DMS79 treated with DMSO at 0.1 percent for 48 hours (cell line): ENCODE measurements around the gene OGFOD3.
A peak's percentile ranks its signal among the peaks of the same experiment; 100 is the strongest.
"Not testable (repeated sequence)": the region's sequence is repeated elsewhere in the genome, so short reads cannot be mapped to it uniquely, and the experiment has no call there.

Source experiments
- DNase-seq: peaks from one replicate; lab custom pipeline; 2025; lab: John Stamatoyannopoulos, UW

The OGFOD3 gene

GRCh38 chr17:82373072-82373452 lies 45.3 kb downstream of the OGFOD3 start:
- not testable (repeated sequence) for DNase-seq

- peak; percentile 13 for DNase-seq
These were observed 45.9 kb downstream of the OGFOD3 start for GRCh38 chr17:82372249-82373071.

DNA sequence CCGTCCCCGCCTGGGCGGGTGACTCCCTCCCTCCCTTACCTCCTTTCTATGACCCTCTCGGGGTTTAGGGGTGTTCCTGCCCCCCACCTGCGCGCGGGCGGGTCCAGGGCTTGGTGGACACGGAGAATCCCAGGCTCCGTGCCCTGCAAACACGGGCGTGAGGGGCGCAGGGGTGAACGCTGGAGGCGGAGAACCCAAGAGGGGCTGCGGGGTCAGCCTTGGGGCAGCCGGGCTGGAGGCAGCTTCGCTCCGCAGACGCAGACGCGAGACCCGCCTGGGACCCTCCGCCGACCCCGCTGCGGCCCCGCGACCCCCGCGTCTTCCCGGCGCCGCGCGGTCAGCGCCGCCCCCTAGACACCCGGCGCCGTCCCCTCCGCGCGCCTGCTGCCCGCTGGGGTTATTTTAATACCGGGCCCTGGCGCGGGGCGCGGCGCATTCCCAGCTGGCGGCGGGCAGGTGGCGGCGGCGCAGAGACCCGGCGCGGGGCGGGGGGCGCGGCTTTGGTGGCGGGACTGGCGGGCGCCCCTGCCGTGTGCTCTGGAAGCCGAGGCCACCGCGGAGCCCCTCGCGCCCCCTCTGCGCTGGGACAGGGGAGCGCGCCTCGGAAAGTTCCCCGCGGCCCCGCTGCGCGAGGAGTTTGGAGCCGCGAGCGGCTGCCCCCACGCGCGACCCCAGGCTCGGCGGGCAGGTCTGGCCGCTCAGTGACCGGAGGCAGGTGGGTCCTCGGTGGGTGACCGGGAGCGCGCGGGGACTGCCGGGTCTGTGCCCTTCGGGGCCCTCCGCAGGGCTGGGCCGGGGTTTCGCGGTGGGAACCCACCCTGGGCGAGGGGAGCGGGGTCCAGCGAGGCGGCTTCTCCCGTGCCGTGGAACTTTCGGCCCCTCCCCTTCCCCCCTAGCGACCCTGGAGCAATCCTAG lies 46.8 kb downstream of the OGFOD3 start, which contains the start of gene UTS2R:
Gene UTS2R, plus strand, starts transcription at position 433 of the 916 bp plus-strand sequence. CDS start 2,560 bp downstream, outside the sequence.
- DNase-seq: no peak

DNA sequence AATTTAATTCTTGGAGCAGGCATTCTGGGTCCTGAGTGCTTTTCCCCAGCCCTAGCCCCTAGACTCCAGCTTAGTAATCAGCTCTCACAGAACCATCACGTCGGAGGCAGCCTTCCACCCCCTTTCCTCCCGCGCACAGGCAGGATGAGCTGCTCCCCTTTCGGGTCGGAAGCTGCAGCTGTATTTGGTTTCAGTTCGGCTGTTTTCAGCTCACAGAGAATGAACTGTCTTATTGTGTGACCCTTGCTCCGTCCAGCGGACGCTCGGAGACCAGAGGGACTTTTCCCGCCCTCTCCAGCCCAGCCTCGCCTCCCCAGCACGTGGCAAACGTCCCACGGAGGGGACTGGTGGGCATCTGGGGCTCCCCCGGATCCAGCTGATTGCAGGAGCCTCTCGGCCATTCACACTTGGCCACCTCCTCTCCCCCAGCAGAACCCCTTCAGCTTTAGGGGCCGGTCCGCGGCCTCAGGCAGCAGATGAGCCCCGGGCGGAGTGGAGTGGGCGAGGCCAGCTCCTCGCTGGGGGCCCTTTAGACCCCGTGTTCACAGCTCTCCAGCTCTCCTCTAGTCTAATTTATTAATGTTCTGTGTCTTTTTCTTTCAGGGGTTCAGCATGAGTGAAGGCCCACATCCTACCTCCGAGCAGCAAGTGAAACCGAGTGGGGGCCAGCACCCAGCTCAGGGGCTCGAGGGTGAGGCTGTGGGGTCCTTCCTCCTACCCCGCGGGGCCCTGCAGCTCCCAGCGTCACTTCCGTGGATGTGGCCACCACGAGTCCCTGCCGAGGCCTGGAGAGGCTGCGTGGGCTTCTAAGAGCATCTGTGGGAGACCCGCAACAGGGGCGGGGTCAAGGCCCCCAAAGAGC lies 47.7 kb downstream of the OGFOD3 start:
- DNase-seq: no peak

DNA sequence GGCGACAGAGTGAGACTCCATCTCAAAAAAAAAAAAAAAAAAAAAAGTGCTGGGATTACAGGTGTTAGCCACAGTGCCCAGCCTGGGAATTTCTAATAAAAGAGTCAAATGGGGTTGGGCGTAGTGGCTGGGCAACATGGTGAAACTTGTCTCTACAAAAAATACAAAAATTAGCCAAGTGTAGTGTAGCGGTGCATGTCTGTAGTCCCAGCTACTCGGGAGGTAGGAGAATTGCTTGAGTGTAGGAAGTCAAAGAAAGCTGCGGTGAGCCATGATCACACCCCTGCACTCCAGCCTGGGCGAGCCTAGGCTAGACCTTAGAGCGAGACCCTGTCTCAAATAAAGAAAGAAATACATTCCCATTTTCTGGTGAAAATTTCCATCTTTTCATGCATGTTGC lies 49.2 kb downstream of the OGFOD3 start:
- DNase-seq: no peak

DNA sequence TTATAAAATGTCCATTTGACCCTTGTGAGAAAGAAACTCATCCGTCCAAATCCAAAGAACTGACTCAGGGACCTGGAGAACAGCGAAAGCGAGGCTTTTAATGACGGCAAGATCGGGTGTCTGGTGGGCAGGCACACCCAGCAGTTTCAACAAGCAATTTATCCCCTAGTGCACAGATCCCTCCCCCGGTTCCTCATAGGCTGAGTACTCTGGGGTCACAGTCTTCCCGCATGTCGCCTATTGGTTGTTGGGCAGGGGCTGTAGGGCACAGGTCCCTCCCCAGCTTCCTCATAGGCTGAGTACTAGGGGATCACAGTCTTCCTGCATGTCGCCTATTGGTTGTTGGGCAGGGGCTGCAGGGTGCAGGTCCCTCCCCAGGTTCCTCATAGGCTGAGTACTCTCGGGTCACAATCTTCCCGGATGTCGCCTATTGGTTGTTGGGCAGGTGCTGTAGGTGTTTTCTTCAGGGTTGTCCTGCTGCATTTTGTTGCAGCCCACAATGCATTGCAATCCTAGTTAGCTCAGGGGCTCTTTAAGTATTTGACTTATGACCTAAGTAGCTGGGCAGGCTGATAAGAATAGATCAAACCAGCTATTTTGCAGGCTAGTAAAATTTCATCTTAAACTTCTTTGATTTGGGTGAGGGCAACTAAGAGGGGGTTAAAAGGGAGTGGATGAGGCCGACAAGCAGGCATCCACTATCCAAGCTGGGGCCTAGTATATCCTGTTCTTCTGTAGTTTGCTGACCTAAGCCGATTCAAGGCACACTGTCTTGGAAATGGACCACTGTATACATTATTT lies 50.5 kb downstream of the OGFOD3 start:
- no peak for DNase-seq

DNA sequence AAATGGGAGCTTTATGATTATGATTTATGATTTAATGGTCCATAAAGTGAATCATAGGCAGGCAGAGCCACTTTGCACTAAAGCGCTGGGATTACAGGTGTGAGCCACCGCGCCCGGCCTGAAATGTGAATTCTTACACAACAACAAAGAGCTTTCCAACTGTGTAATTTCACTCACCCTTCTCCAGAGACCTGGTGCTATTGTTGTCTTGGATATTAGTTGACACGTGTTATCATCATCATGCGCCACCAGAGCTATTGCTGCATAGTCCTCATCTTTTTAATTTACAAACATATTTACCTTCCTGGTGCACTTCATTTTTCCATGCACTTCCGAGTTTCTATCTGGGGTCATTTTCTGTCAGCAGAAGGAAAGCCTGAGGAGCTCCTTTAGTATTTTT lies 51.6 kb downstream of the OGFOD3 start:
- DNase-seq: peak; percentile 40

- DNase-seq: no peak
These were observed 52.6 kb downstream of the OGFOD3 start for GRCh38 chr17:82365606-82366295.

DNA sequence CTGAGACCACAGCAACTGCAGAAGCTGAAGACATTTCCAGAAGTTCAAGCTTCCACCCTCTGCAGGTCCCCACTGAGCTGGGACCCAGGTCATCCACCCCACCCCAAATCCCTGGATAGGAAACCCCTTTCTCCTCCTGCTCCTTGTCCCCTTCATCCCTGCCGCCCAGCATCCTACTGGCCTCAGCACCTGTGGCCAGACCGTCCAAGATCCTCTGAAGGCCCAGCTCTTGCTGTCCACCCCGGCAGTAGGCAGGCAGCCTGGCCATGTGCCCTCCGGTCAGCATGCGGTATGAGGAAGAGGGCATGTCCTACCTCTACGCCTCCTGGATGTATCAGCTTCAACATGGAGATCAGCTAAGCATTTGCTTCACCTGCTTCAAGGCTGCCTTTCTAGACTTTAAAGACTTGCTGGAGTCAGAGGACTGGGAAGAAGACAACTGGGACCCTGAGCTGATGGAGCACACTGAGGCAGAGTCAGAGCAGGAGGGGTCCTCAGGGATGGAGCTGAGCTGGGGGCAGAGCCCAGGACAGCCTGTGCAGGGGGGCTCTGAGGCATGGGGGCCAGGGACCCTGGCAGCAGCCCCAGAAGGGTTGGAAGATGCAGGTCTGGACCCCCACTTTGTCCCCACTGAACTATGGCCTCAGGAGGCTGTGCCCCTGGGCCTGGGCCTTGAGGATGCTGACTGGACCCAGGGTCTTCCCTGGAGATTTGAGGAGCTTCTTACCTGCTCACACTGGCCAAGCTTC lies 56.3 kb downstream of the OGFOD3 start:
- no peak for DNase-seq

DNA sequence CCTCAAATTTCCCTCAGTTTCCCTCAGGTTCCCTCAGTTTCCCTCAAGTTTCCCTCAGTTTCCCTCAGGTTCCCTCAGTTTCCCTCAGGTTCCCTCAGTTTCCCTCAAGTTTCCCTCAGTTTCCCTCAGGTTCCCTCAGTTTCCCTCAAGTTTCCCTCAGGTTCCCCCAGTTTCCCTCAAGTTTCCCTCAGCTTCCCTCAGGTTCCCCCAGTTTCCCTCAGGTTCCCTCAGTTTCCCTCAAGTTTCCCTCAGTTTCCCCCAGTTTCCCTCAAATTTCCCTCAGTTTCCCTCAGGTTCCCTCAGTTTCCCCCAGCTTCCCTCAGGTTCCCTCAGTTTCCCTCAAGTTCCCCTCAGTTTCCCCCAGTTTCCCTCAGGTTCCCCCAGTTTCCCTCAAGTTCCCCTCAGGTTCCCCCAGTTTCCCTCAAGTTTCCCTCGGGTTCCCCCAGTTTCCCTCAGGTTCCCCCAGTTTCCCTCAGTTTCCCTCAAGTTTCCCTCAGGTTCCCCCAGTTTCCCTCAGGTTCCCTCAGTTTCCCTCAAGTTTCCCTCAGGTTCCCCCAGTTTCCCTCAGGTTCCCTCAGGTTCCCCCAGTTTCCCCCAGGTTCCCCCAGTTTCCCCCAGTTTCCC lies 58.8 kb downstream of the OGFOD3 start:
- not testable (repeated sequence) for DNase-seq

DNA sequence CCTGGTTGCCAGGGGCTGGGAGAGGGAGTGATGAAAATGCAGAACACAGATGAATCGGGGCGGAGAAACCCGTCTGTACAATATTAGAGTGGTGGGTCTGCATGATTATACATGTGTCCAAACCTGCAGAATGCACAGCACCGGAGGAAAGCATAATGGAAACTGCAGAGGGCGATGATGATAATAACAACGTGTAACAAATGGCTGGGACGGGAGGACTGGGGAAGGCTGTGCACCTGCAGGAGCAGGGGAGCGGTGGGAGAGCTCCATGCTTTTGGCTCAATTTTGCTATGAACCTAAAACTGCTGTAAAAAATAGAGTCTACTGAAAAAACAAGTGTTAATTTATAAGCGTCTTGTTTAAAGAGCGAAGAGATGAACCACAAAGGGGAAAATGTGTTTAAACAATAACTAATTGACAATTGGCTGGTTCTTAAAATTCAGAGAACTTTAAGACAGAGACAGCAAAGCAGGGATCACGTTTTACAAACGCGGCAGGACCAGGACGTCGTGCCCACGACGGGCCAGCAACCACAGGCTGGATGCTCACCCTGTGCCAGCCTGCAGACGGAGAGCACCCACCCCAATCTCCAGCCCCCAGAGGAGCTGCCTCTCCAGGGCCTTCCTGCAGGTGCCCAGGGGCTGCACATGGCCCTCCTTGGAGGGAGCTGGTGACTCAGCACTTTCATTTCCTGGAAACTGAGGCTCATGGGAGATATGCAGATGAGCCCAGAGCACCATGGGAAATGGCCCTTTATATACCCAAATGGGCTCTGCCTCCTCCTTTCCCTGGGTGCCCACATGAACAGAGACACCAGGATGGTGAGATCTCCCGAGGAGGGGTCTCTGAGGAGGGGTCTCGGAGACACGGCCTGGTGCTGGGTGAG lies 59.7 kb downstream of the OGFOD3 start, which contains the start of gene TEX19:
Gene TEX19, plus strand, starts transcription at position 783 of the 886 bp plus-strand sequence. CDS start 2,904 bp downstream, outside the sequence.
- DNase-seq: no peak

- no peak for DNase-seq
These were observed 61.0 kb downstream of the OGFOD3 start for GRCh38 chr17:82357394-82357793.

DNA sequence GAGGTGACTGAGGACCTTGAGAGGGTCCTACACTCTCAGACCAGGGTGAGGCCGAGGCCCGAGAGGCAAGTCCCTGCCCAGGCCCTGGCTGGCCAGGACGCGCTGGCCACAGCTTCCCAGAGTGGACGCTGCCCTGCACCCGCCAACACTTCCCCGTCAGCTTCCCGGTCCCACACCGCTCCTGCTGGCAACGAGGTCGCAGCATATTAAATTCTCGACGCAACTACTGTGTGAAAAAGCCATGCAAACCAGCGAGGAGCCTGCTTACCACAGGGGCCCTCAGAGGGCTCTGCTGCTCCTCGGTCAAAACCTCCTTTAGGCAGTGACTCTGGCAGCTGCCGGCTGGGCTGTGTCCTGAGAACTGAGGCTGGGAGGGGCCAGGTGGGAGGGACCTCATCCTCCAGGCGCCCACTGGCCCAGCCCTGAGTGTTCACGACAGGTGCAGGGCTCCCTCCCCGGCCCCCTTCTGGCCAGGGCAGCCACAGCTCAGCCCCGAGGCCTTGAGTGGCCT lies 61.5 kb downstream of the OGFOD3 start:
- DNase-seq: peak; percentile 38

- no peak for DNase-seq
These were observed 62.5 kb downstream of the OGFOD3 start for GRCh38 chr17:82355770-82356427.

GRCh38 chr17:82354804-82355308 lies 63.5 kb downstream of the OGFOD3 start:
- no peak for DNase-seq

DNA sequence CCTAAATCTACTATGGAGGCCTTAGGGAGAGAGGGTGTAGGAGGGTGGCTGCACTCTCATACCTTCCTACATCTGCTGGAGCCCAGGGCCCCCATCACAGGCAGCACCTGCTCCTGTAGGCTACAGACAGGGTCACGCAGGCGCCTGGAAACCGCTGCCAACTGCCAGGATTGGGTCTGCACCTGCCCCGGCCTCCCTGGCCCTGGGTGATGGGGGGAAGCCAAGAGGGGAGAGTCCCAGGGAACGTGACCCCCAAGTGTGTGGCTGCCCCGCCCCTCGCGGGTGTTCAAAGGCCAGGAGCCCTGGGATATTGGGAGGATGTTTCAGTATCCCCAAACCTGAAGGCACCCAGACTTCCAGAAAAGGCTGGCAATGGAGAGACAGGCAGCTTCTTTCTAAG lies 64.9 kb downstream of the OGFOD3 start:
- no peak for DNase-seq
